ENCODE measurements around the gene PTX3.

DNA sequence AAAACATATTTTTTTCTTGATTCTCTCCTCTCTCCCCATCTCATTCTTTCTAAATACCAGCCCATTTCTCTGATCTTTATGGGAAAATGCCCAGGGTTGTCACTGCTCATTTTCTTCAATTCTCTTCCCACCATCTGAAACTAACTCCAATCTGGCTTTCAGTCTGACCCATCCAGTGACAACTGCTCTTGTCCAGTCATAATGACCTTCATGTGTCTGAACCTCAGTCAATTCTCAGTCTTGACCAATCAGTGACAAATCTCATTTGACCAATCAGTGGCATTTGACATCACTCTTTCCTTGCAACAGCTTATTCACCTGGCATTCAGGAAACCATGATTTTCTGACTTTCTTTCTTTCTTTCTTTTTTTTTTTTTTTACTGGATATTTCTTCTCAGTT is 51.5 kb downstream of the PTX3 start:
- TF ChIP-seq, protein P1, sequence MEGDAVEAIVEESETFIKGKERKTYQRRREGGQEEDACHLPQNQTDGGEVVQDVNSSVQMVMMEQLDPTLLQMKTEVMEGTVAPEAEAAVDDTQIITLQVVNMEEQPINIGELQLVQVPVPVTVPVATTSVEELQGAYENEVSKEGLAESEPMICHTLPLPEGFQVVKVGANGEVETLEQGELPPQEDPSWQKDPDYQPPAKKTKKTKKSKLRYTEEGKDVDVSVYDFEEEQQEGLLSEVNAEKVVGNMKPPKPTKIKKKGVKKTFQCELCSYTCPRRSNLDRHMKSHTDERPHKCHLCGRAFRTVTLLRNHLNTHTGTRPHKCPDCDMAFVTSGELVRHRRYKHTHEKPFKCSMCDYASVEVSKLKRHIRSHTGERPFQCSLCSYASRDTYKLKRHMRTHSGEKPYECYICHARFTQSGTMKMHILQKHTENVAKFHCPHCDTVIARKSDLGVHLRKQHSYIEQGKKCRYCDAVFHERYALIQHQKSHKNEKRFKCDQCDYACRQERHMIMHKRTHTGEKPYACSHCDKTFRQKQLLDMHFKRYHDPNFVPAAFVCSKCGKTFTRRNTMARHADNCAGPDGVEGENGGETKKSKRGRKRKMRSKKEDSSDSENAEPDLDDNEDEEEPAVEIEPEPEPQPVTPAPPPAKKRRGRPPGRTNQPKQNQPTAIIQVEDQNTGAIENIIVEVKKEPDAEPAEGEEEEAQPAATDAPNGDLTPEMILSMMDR (IDR thresholded peaks at IDR 0.05) = no peak
- no peak for TF ChIP-seq POLR2A (IDR thresholded peaks at IDR 0.05)

Measured in heart left ventricle (tissue), 13 donors.